Activated T-helper 1 cell treated with anti-CD3 and anti-CD28 coated beads, Interleukin-12 subunit alpha, Interleukin-12 subunit beta, Interleukin-2, Interleukin-4 antibody, amounts not matched to agents 30 ng/mL and 10 ng/mL and 1 ng/mL, durations not matched to agents 14 hours and 24 hours and 36 hours (primary cell): ENCODE measurements around the gene SPRYD4. TPM values are rescaled to one million over a fixed set of nuclear protein-coding genes. Genes with fewer than 3 reads are reported as not detected.
"Not testable (repeated sequence)": the region's sequence is repeated elsewhere in the genome, so short reads cannot be mapped to it uniquely, and the experiment has no call there.

Experiments used
- DNase-seq: peaks from one replicate; pipeline ENCODE4 v3.0.0; 2021; ENCODE audit warnings: low spot score
- H3K27ac Mint-ChIP-seq: one replicate; pipeline ENCODE4 v1.8.0; 2021; ENCODE audit warnings: mild to moderate bottlenecking, mixed read lengths
- H3K27me3 Mint-ChIP-seq: one replicate; pipeline ENCODE4 v1.8.0; 2022; ENCODE audit warnings: mild to moderate bottlenecking, moderate library complexity, mixed read lengths; ENCODE audit not compliant: insufficient read depth
- H3K36me3 Mint-ChIP-seq: one replicate; pipeline ENCODE4 v1.8.0; 2021; ENCODE audit warnings: low read depth, mixed read lengths
- H3K4me1 Mint-ChIP-seq: one replicate; pipeline ENCODE4 v1.8.0; 2021; ENCODE audit warnings: low read depth, mixed read lengths
- H3K4me3 Mint-ChIP-seq: one replicate; pipeline ENCODE4 v1.8.0; 2021; ENCODE audit warnings: mild to moderate bottlenecking, moderate library complexity, mixed read lengths
- H3K9me3 Mint-ChIP-seq: one replicate; pipeline ENCODE4 v1.8.0; 2021; ENCODE audit warnings: mixed read lengths
- intact Hi-C: fragments of 100-400 bp; cut with micrococcal nuclease; formaldehyde crosslinking; loops from one replicate; pipeline ENCODE4 v1.15.1; 2024
- total RNA-seq: library from RNA; stranded (reverse); gene quantifications from 2 replicates; pipeline ENCODE4 v1.2.3, GENCODE V29; 2022

Gene SPRYD4
- total RNA-seq, 1 donor from 2014 or later, result 5.0 TPM

GRCh38 chr12:56514014-56514318 lies 45.6 kb downstream of the SPRYD4 start:
- intact Hi-C loops, result not testable (repeated sequence)

DNA sequence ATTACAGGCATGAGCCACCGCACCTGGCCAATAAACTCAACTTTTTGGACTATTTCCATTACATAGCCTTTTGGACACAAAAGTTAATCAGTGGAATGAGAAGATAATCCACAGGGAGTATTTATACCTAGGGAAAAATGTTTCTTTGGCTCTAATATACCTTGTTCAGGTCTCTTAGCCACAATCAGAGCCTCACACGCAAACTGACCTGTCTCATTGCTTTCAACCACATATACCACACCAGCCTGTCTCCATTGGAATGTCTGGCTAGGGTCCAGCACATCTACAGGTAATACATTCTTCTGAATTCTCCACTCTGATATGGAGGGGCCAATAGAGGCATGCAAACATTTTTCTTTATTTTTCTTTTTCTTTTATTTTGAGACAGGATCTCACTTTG lies 49.5 kb downstream of the SPRYD4 start:
- intact Hi-C loops, result no loop called here
- Mint-ChIP-seq H3K36me3 (no peaks in the 10 kb centered on the region), H3K4me3 (no peak overlapping the region), H3K9me3 (no peaks in the 10 kb centered on the region), H3K27ac (no peak overlapping the region), H3K4me1 (peaks cover 30% of the 10 kb centered on the region), H3K27me3 (peaks cover 2% of the 10 kb centered on the region)
- no peak for DNase-seq

More at GRCh38 chr12:56514014-56514318, 45.6 kb downstream of the SPRYD4 start:
- not testable (repeated sequence) for DNase-seq, H3K27ac Mint-ChIP-seq, H3K4me1 Mint-ChIP-seq, H3K36me3 Mint-ChIP-seq, H3K9me3 Mint-ChIP-seq, H3K4me3 Mint-ChIP-seq
- peaks cover 17% of the 10 kb centered on the region for H3K27me3 Mint-ChIP-seq

GRCh38 chr12:56518570-56518969 lies 50.2 kb downstream of the SPRYD4 start:
- no peak overlapping the region for H3K4me3 Mint-ChIP-seq
- intact Hi-C loops, result no loop called here
- H3K4me1 Mint-ChIP-seq, result peaks cover 32% of the 10 kb centered on the region
- DNase-seq, result no peak
- no peaks in the 10 kb centered on the region for H3K36me3 Mint-ChIP-seq
- H3K9me3 Mint-ChIP-seq, result no peaks in the 10 kb centered on the region
- no peak overlapping the region for H3K27ac Mint-ChIP-seq
- peaks cover under 1% of the 10 kb centered on the region for H3K27me3 Mint-ChIP-seq

- no peak for DNase-seq
- Mint-ChIP-seq H3K9me3 (no peaks in the 10 kb centered on the region), H3K4me3 (no peak overlapping the region), H3K4me1 (peaks cover 28% of the 10 kb centered on the region), H3K27ac (no peak overlapping the region), H3K36me3 (no peaks in the 10 kb centered on the region), H3K27me3 (no peaks in the 10 kb centered on the region)
- intact Hi-C loops, result loop anchor here (2.0 kb wide), 1 partner anchor 109 kb away; no protein-coding TSS in a partner anchor
Measured at GRCh38 chr12:56520048-56520447, 51.7 kb downstream of the SPRYD4 start.

- intact Hi-C loops, result loop anchor here (2.0 kb wide), 1 partner anchor 108 kb away; no protein-coding TSS in a partner anchor
Measured at GRCh38 chr12:56520506-56520905, 52.1 kb downstream of the SPRYD4 start.

GRCh38 chr12:56521209-56521589 lies 52.8 kb downstream of the SPRYD4 start:
- Mint-ChIP-seq H3K36me3 (no peaks in the 10 kb centered on the region), H3K27me3 (no peaks in the 10 kb centered on the region), H3K27ac (peak overlapping the region; percentile 23), H3K9me3 (no peaks in the 10 kb centered on the region), H3K4me1 (peaks cover 28% of the 10 kb centered on the region), H3K4me3 (peak overlapping the region; percentile 89)
- DNase-seq, result no peak
- intact Hi-C loops, result loop anchor here (2.0 kb wide), 1 partner anchor 108 kb away; no protein-coding TSS in a partner anchor

More at GRCh38 chr12:56520506-56520905, 52.1 kb downstream of the SPRYD4 start:
- H3K4me3 Mint-ChIP-seq, result peak overlapping the region; percentile 70
- peaks cover 28% of the 10 kb centered on the region for H3K4me1 Mint-ChIP-seq
- no peaks in the 10 kb centered on the region for H3K36me3 Mint-ChIP-seq
- no peak for DNase-seq
- no peak overlapping the region for H3K27ac Mint-ChIP-seq
- H3K9me3 Mint-ChIP-seq, result no peaks in the 10 kb centered on the region
- no peaks in the 10 kb centered on the region for H3K27me3 Mint-ChIP-seq

- H3K27me3 Mint-ChIP-seq, result no peaks in the 10 kb centered on the region
- H3K4me3 Mint-ChIP-seq, result peak within 1 kb of the TSS; percentile 89
- intact Hi-C loops, result loop anchor here (2.0 kb wide), 1 partner anchor 107 kb away; no protein-coding TSS in a partner anchor
- peaks cover 28% of the 10 kb centered on the region for H3K4me1 Mint-ChIP-seq
- H3K27ac Mint-ChIP-seq, result peak within 1 kb of the TSS; percentile 23
- H3K36me3 Mint-ChIP-seq, result no peaks in the 10 kb centered on the region
- DNase-seq, result peak; percentile 19
- no peaks in the 10 kb centered on the region for H3K9me3 Mint-ChIP-seq
Measured at GRCh38 chr12:56521590-56522371, 53.4 kb downstream of the SPRYD4 start, which contains the start of gene RBMS2. TSS of gene RBMS2 (plus strand) at chr12:56521820. CDS start at chr12:56522024, 204 bp downstream.

GRCh38 chr12:56522411-56523193 lies 54.2 kb downstream of the SPRYD4 start:
- DNase-seq, result no peak
- no peaks in the 10 kb centered on the region for H3K27me3 Mint-ChIP-seq
- H3K4me3 Mint-ChIP-seq, result peak overlapping the region; percentile 89
- peak overlapping the region; percentile 5 for H3K27ac Mint-ChIP-seq
- intact Hi-C loops, result no loop called here
- H3K9me3 Mint-ChIP-seq, result no peaks in the 10 kb centered on the region
- H3K36me3 Mint-ChIP-seq, result no peaks in the 10 kb centered on the region
- H3K4me1 Mint-ChIP-seq, result peaks cover 28% of the 10 kb centered on the region

GRCh38 chr12:56528846-56529245 lies 60.5 kb downstream of the SPRYD4 start:
- Mint-ChIP-seq H3K4me1 (no peaks in the 10 kb centered on the region), H3K27me3 (peaks cover 5% of the 10 kb centered on the region), H3K27ac (no peak overlapping the region), H3K9me3 (no peaks in the 10 kb centered on the region), H3K4me3 (no peak overlapping the region), H3K36me3 (no peaks in the 10 kb centered on the region)
- no peak for DNase-seq
- intact Hi-C loops, result no loop called here

Other genes starting within 250 kb of the SPRYD4 start
- gene RNF41, start 246.7 kb upstream of the SPRYD4 start, total RNA-seq, result 46.9 and 47.2 TPM in 2 replicates
- 97.5 and 102 TPM in 2 replicates for gene NABP2, start 244.2 kb upstream of the SPRYD4 start, total RNA-seq
- gene SLC39A5, start 238.5 kb upstream of the SPRYD4 start, total RNA-seq, result 0.54 and 1.4 TPM in 2 replicates
- 71.0 and 83.9 TPM in 2 replicates for gene ANKRD52, start 210.2 kb upstream of the SPRYD4 start, total RNA-seq
- gene COQ10A, start 201.6 kb upstream of the SPRYD4 start, total RNA-seq, result 17.8 and 18.0 TPM in 2 replicates
- gene CS, start 168.2 kb upstream of the SPRYD4 start, total RNA-seq, result 269 and 280 TPM in 2 replicates
- gene CNPY2, start 152.6 kb upstream of the SPRYD4 start, total RNA-seq, result 170 and 172 TPM in 2 replicates
- gene PAN2, start 134.6 kb upstream of the SPRYD4 start, total RNA-seq, result 20.9 and 21.3 TPM in 2 replicates
- gene IL23A, start 129.7 kb upstream of the SPRYD4 start, total RNA-seq, result 40.0 and 43.3 TPM in 2 replicates
- gene STAT2, start 108.5 kb upstream of the SPRYD4 start, total RNA-seq, result 70.2 and 71.3 TPM in 2 replicates
- not detected in 2 replicates for gene APOF, start 105.7 kb upstream of the SPRYD4 start, total RNA-seq
- gene TIMELESS, start 19.2 kb upstream of the SPRYD4 start, total RNA-seq, result 44.9 and 45.8 TPM in 2 replicates
- gene MIP, start 13.9 kb upstream of the SPRYD4 start, total RNA-seq, result not detected in 2 replicates
- gene GLS2, start 19.6 kb downstream of the SPRYD4 start, total RNA-seq, result 1.5 and 2.6 TPM in 2 replicates
- gene RBMS2, start 53.2 kb downstream of the SPRYD4 start, total RNA-seq, result 4.0 and 6.5 TPM in 2 replicates
- 119 and 126 TPM in 2 replicates for gene BAZ2A, start 161.7 kb downstream of the SPRYD4 start, total RNA-seq
- 714 and 716 TPM in 2 replicates for gene ATP5F1B, start 177.4 kb downstream of the SPRYD4 start, total RNA-seq
- 301 and 302 TPM in 2 replicates for gene PTGES3, start 219.7 kb downstream of the SPRYD4 start, total RNA-seq